Measurements from ENCODE around the gene ASAP2.

GRCh38 chr2:9298583-9298982 lies 92.0 kb downstream of the ASAP2 start:
- TF ChIP-seq CTCF (IDR thresholded peaks at IDR 0.05) (no peak), POLR2A (IDR thresholded peaks at IDR 0.05) (no peak)

Data from suprapubic skin (tissue), 3 donors.